Measurements from ENCODE around the gene PRSS23. TPM values are rescaled to one million over a fixed set of nuclear protein-coding genes. Genes with fewer than 3 reads are reported as not detected.

The PRSS23 gene
- total RNA-seq, 2 experiments from 2014 or later: not detected

DNA sequence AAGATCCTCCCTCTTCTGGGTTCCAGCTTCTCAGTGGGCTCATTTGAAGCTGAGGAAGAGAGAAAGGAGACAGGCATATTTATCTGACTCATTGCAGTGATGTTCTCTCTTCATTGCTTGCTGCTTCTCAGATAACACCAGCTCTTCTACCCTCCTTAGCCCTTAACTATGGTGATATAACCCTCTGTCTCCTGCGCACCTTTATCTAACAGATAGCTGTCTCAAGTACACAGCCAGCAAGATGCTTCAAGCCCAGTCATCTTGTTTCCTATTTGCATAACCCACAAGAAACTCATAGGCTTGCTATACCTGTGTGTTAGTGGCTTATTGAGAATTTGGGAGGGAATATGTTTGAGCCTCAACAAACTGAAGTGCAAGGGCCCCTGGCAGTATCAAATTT lies 12.6 kb downstream of the PRSS23 start:
- TF ChIP-seq EZH2phosphoT487 (IDR thresholded peaks at IDR 0.05; ENCODE audit: borderline replicate concordance, low read depth, low read length) (no peak), CTCF (conservative IDR thresholded peaks at IDR 0.05; ENCODE audit: low read length) (no peak)
- H3K4me3 ChIP-seq (ENCODE audit: low read depth, low read length, poor library complexity, severe bottlenecking): no peak overlapping the region
- DNase-seq (ENCODE audit: low spot score): no peak
- ChIA-PET CTCF (ENCODE audit: unreplicated experiment) (no interaction called here), POLR2A (interaction anchor here (0.6 to 1.0 kb wide), 3 partner anchors 254 to 971 kb away, joined by 3 to 4 read pairs (median 3); no protein-coding TSS in a partner anchor)
- no peaks in the 10 kb centered on the region for H4K20me1 ChIP-seq (ENCODE audit: insufficient read depth, low read length)
- H3K4me1 ChIP-seq (ENCODE audit: insufficient read depth, low read length, poor library complexity, severe bottlenecking): no peaks in the 10 kb centered on the region
- no peak overlapping the region for H3K27ac ChIP-seq (ENCODE audit: low read depth, low read length, poor library complexity, severe bottlenecking)
- no peaks in the 10 kb centered on the region for H3K79me2 ChIP-seq (ENCODE audit: insufficient read depth, low read depth, low read length)
- intact Hi-C loops (cut with micrococcal nuclease; ENCODE audit: unreplicated experiment): no loop called here
- no peaks in the 10 kb centered on the region for H3K36me3 ChIP-seq (ENCODE audit: insufficient read depth, low read length)
- H2AFZ ChIP-seq (ENCODE audit: low read length): no peak overlapping the region
- no peak overlapping the region for H3K4me2 ChIP-seq (ENCODE audit: low read length)
- H3K9me2 ChIP-seq (ENCODE audit: insufficient read depth, low read length): no peaks in the 10 kb centered on the region
- H3K9me3 ChIP-seq (ENCODE audit: low read length): no peaks in the 10 kb centered on the region
- BruUV-seq (replicated peaks): no TSS peak

DNA sequence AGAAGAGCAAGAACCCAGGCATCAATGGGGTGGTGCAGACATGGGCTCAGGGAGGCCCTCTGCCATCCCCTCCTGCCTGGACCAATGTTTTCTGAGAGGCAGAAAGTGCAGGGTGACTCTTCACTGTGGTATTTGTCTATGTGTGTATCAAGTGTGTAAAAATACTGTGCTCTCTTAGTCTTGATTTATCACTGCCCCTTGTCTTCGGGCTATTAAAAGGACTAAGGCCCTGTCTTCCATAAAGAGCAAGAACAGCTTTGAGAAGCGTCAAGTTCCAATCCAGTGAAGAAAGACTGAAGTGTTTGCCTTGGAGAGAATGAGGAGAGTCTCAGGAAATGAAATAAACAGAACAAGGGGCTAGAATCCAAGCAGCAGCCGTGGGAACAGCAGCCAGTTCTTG lies 14.4 kb downstream of the PRSS23 start:
- Histone ChIP-seq H4K20me1 (ENCODE audit: insufficient read depth, low read length) (0 out of 2 replicates have a peak, but pooled peaks cover 3% of the 10 kb centered on the region), H2AFZ (ENCODE audit: low read length) (no peak overlapping the region), H3K9me2 (ENCODE audit: insufficient read depth, low read length) (no peaks in the 10 kb centered on the region), H3K36me3 (ENCODE audit: insufficient read depth, low read length) (no peaks in the 10 kb centered on the region), H3K9me3 (ENCODE audit: low read length) (no peaks in the 10 kb centered on the region), H3K4me2 (ENCODE audit: low read length) (no peak overlapping the region), H3K4me1 (ENCODE audit: insufficient read depth, low read length, poor library complexity, severe bottlenecking) (no peaks in the 10 kb centered on the region), H3K4me3 (ENCODE audit: low read depth, low read length, poor library complexity, severe bottlenecking) (no peak overlapping the region), H3K79me2 (ENCODE audit: insufficient read depth, low read depth, low read length) (no peaks in the 10 kb centered on the region), H3K27ac (ENCODE audit: low read depth, low read length, poor library complexity, severe bottlenecking) (no peak overlapping the region)
- no peak for DNase-seq (ENCODE audit: low spot score)
- ChIA-PET CTCF (ENCODE audit: unreplicated experiment) (no interaction called here), POLR2A (no interaction called here)
- TF ChIP-seq CTCF (conservative IDR thresholded peaks at IDR 0.05; ENCODE audit: low read length): no peak
- no peak for TF ChIP-seq EZH2phosphoT487 (IDR thresholded peaks at IDR 0.05; ENCODE audit: borderline replicate concordance, low read depth, low read length)
- intact Hi-C loops (cut with micrococcal nuclease; ENCODE audit: unreplicated experiment): no loop called here
- BruUV-seq (replicated peaks): no TSS peak

GRCh38 chr11:86815726-86816125 lies 15.4 kb downstream of the PRSS23 start:
- Histone ChIP-seq H2AFZ (ENCODE audit: low read length) (no peak overlapping the region), H3K9me3 (ENCODE audit: low read length) (no peaks in the 10 kb centered on the region), H3K36me3 (ENCODE audit: insufficient read depth, low read length) (no peaks in the 10 kb centered on the region), H3K4me2 (ENCODE audit: low read length) (no peak overlapping the region), H3K4me1 (ENCODE audit: insufficient read depth, low read length, poor library complexity, severe bottlenecking) (no peaks in the 10 kb centered on the region), H4K20me1 (ENCODE audit: insufficient read depth, low read length) (0 out of 2 replicates have a peak, but pooled peaks cover 3% of the 10 kb centered on the region), H3K79me2 (ENCODE audit: insufficient read depth, low read depth, low read length) (no peaks in the 10 kb centered on the region), H3K9me2 (ENCODE audit: insufficient read depth, low read length) (no peaks in the 10 kb centered on the region), H3K27ac (ENCODE audit: low read depth, low read length, poor library complexity, severe bottlenecking) (no peak overlapping the region), H3K4me3 (ENCODE audit: low read depth, low read length, poor library complexity, severe bottlenecking) (no peak overlapping the region)
- ChIA-PET POLR2A (no interaction called here), CTCF (ENCODE audit: unreplicated experiment) (no interaction called here)
- intact Hi-C loops (cut with micrococcal nuclease; ENCODE audit: unreplicated experiment): no loop called here
- TF ChIP-seq CTCF (conservative IDR thresholded peaks at IDR 0.05; ENCODE audit: low read length): no peak
- TF ChIP-seq EZH2phosphoT487 (IDR thresholded peaks at IDR 0.05; ENCODE audit: borderline replicate concordance, low read depth, low read length): no peak
- no peak for DNase-seq (ENCODE audit: low spot score)
- no TSS peak for BruUV-seq (replicated peaks)
